ENCODE results near the gene HS2ST1. TPM values are rescaled to one million over a fixed set of nuclear protein-coding genes. Genes with fewer than 3 reads are reported as not detected.

HS2ST1 gene
- total RNA-seq, 2 donors from 2014 or later: 29.0 to 31.5 TPM

GRCh38 chr1:86998280-86998679, 83.8 kb downstream of the HS2ST1 start:
- H3K4me3 Mint-ChIP-seq: no peak overlapping the region
- peaks cover 10% of the 10 kb centered on the region for H3K36me3 Mint-ChIP-seq (ENCODE audit: low read depth)
- Histone ChIP-seq H3K9ac (ENCODE audit: extremely low read depth, low read length, poor library complexity, severe bottlenecking) (no peak overlapping the region), H3K4me1 (ENCODE audit: control insufficient read depth, insufficient read depth, low read length) (no peaks in the 10 kb centered on the region), H3K36me3 (ENCODE audit: control insufficient read depth, insufficient read depth, low read length) (no peaks in the 10 kb centered on the region), H3K27ac (ENCODE audit: low read depth, low read length) (no peak overlapping the region), H3K9me3 (ENCODE audit: control insufficient read depth, low read length) (no peaks in the 10 kb centered on the region), H3K27me3 (ENCODE audit: control insufficient read depth, insufficient read depth, low read length, poor library complexity, severe bottlenecking) (no peaks in the 10 kb centered on the region), H3K4me3 (ENCODE audit: low read length) (no peak overlapping the region)
- no peak overlapping the region for H3K27ac Mint-ChIP-seq
- no peak for DNase-seq
- H3K4me1 Mint-ChIP-seq: peaks cover 29% of the 10 kb centered on the region
- no peak for TF ChIP-seq CTCF (conservative IDR thresholded peaks at IDR 0.05)
- H3K9me3 Mint-ChIP-seq: no peaks in the 10 kb centered on the region
- H3K27me3 Mint-ChIP-seq (ENCODE audit: insufficient read depth): no peaks in the 10 kb centered on the region
- WGBS, 2 experiments (ENCODE audit: insufficient coverage in 1 of 2, insufficient read length in 1 of 2): 93 to 97% methylated on average over 3 of the region's 3 CpGs

- TF ChIP-seq CTCF (conservative IDR thresholded peaks at IDR 0.05): no peak
- H3K4me3 ChIP-seq (ENCODE audit: low read length): no peak overlapping the region
- no peak for DNase-seq
- Mint-ChIP-seq H3K4me1 (peaks cover 26% of the 10 kb centered on the region), H3K4me3 (no peak overlapping the region), H3K36me3 (ENCODE audit: low read depth) (peaks cover 10% of the 10 kb centered on the region), H3K27me3 (ENCODE audit: insufficient read depth) (no peaks in the 10 kb centered on the region), H3K27ac (no peak overlapping the region), H3K9me3 (no peaks in the 10 kb centered on the region)
- no peaks in the 10 kb centered on the region for H3K27me3 ChIP-seq (ENCODE audit: control insufficient read depth, insufficient read depth, low read length, poor library complexity, severe bottlenecking)
- H3K27ac ChIP-seq (ENCODE audit: low read depth, low read length): no peak overlapping the region
- no peaks in the 10 kb centered on the region for H3K36me3 ChIP-seq (ENCODE audit: control insufficient read depth, insufficient read depth, low read length)
- no peaks in the 10 kb centered on the region for H3K9me3 ChIP-seq (ENCODE audit: control insufficient read depth, low read length)
- no peak overlapping the region for H3K9ac ChIP-seq (ENCODE audit: extremely low read depth, low read length, poor library complexity, severe bottlenecking)
- no peaks in the 10 kb centered on the region for H3K4me1 ChIP-seq (ENCODE audit: control insufficient read depth, insufficient read depth, low read length)
These were observed 84.3 kb downstream of the HS2ST1 start for GRCh38 chr1:86998727-86999126.

GRCh38 chr1:87000460-87000859, 86.0 kb downstream of the HS2ST1 start:
- peaks cover 10% of the 10 kb centered on the region for H3K36me3 Mint-ChIP-seq (ENCODE audit: low read depth)
- 73 to 78% methylated on average over 2 of the region's 2 CpGs for WGBS, 2 experiments (ENCODE audit: insufficient coverage in 1 of 2, insufficient read length in 1 of 2)
- no peak for TF ChIP-seq CTCF (conservative IDR thresholded peaks at IDR 0.05)

More at GRCh38 chr1:87000460-87000859, 86.0 kb downstream of the HS2ST1 start:
- Histone ChIP-seq H3K9me3 (ENCODE audit: control insufficient read depth, low read length) (no peaks in the 10 kb centered on the region), H3K9ac (ENCODE audit: extremely low read depth, low read length, poor library complexity, severe bottlenecking) (no peak overlapping the region), H3K27me3 (ENCODE audit: control insufficient read depth, insufficient read depth, low read length, poor library complexity, severe bottlenecking) (no peaks in the 10 kb centered on the region), H3K4me1 (ENCODE audit: control insufficient read depth, insufficient read depth, low read length) (no peaks in the 10 kb centered on the region), H3K27ac (ENCODE audit: low read depth, low read length) (no peak overlapping the region), H3K36me3 (ENCODE audit: control insufficient read depth, insufficient read depth, low read length) (no peaks in the 10 kb centered on the region), H3K4me3 (ENCODE audit: low read length) (no peak overlapping the region)
- Mint-ChIP-seq H3K9me3 (no peaks in the 10 kb centered on the region), H3K27me3 (ENCODE audit: insufficient read depth) (no peaks in the 10 kb centered on the region), H3K4me1 (peaks cover 11% of the 10 kb centered on the region), H3K27ac (no peak overlapping the region), H3K4me3 (no peak overlapping the region)
- DNase-seq: no peak
